Hematopoietic multipotent progenitor cell treated with erythropoietin and hydrocortisone succinate and interleukin-3 and kit ligand, for 6 days (in vitro differentiated cells): Measurements from ENCODE around the gene THOC2.
"Not testable (repeated sequence)": the region's sequence is repeated elsewhere in the genome, so short reads cannot be mapped to it uniquely, and the experiment has no call there.

Source experiments
- DNase-seq: peaks from one replicate; pipeline ENCODE4 v3.0.0-alpha.2; 2015

Gene THOC2

DNA sequence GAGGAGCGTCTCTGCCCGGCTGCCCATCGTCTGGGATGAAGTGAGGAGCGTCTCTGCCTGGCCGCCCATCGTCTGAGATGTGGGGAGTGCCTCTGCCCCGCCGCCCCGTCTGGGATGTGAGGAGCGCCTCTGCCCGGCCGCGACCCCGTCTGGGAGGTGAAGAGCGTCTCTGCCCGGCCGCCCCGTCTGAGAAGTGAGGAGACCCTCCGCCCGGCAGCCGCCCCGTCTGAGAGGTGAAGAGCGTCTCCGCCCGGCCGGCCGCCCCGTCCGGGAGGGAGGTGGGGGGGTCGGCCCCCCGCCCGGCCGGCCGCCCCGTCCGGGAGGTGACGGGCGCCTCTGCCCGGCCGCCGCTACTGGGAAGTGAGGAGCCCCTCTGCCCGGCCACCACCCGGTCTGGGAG lies 1.2 kb upstream of the THOC2 start:
- DNase-seq, result not testable (repeated sequence)

DNA sequence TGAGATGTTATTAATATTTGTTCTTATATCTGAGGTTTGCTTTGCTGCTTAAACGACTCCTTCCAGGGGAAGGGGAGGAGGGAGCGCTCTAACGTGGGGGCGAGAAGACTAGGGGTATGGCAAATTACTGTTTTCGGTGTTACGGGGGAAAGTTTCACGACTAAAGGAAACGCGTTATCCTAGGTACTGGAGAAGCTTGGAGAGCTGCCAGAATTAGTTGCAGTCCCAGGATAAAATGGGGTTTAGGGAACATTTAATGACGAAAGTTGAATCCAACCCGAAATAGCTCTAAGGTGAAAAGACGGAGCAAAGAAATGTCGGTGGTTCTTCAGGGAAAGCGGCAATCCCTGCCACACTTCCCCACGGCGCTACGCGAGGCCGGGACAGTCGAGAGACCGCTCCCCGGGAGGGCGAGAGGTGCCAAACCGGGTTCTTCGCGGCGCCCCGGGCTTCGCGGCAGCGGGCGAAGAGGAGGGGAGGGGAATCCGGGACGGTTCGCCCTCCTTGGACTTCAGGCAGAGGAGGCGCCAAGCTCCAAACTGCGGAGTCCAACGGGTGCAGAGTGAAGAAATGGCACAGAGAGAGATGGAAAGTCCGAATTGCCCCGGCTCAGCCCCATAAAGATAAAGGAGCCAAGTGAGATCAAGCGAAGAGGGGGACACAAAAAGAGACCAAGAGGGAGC lies 724 bp downstream of the THOC2 start:
- DNase-seq, result peak; percentile 35

DNA sequence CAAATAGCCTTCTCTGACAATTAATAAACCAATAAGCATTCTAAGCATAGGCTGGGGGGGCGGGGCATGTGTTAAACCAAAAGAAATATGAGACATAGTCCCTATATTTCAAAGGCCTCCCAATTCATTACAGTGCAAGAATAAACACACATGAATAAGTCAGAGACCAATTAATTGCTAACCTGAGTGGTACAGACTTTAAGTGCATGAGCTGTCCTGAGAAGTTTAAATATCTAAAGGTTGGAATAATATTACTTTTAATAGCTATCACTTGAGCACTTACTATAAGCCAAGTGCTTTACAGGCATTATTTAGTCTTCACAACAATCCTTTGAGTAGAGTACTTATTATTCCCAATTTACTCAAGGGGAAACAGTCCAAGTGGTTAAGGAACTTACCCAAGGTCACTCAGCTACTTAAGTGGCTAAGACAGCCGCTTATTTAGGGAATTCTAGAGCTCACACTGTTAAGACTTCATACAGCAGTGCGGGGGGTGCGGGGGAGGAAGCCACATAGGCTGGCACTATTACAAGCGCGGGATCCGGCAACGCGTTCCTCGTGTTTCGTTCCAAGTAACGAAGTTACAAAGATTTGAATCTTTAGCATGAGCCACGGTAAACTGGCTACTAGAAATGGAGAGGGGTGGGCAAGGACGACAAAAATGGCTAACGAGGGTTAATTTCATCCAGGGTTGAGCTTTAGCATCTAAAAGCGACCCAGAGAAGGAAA lies 1.4 kb downstream of the THOC2 start:
- DNase-seq, result peak; percentile 49

DNA sequence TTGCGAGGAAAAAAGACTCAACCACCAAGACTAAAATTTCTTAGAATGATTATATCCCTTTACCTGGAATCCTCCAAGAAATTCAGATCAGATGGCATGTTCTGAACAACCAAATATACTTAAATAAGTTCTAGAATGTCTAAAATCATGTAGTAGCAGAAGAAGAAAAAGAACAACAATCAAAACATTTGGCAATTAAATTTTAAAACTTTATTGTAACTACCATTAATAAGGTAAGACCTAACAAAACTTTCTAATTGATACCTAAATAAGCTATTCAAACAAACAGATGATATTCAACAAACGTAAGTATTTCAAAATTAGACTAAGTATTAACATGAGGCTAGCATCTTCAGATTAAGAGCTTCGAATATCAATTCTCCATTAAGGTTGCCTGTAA lies 4.3 kb downstream of the THOC2 start:
- DNase-seq, result no peak

DNA sequence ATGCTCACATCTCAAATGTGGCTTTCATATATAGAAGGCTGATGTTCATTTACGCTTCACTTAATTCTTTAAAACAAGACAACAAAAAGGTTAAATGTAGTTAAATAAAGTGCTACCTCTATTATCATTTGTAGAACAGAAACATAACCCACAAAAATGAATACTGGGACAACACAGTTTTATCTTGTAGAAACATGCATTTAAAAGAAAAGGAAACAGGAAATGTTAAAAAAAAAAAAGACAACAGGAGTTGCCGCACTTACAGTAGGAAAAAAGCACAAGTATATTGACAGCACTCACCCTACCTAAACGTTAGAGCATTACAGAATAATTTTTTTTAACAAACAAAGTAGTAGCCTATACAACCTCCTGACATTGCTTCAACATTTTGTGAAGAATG lies 4.8 kb downstream of the THOC2 start:
- peak; percentile 54 for DNase-seq

DNA sequence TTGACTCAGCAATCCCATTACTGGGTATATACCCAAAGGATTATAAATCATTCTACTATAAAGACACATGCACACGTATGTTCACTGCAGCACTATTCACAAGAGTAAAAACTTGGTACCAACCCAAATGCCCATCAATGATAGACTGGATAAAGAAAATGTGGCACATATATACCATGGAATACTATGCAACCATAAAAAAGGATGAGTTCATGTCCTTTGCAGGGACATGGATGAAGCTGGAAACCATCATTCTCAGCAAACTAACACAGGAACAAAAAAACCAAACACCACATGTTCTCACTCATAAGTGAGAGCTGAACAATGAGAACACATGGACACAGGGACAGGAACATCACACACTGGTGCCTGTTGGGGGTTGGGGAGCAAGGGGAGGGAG lies 10.7 kb downstream of the THOC2 start:
- DNase-seq, result not testable (repeated sequence)

DNA sequence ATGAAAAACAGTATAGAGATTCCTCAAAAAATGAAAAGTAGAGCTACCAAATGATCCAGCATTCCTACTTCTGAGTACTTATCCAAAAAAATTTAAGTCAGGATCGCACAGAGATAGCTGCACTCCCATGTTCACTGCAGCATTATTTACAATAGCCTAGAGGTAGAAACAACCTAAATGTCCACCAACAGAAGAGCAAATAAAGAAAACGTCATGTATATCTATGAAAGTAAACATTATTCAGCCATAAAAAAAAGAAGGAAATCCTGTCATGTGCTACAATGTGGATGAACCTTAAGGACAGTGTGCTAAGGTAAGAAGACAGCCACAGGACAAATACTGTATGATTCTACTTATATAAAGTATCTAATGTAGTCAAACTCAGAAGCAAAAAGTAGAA lies 12.4 kb downstream of the THOC2 start:
- no peak for DNase-seq

DNA sequence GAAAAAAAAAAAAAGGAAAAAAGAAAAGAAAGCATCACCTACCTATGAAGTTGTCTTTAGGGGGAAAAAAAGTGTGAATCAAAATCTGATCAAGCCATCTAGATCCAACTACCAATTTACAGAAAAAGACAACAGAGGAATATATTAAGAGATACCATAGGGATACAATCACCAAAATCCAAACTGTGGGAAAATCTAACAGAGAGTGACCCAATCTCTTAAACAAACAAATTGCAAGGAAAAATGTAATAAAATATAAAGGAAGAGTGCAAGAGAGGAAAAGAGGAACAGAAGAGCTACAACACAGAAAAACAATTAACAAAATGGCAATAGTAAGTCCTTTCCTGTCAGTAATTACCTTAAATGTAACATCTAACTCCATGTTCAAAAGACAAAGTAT lies 19.0 kb downstream of the THOC2 start:
- no peak for DNase-seq

DNA sequence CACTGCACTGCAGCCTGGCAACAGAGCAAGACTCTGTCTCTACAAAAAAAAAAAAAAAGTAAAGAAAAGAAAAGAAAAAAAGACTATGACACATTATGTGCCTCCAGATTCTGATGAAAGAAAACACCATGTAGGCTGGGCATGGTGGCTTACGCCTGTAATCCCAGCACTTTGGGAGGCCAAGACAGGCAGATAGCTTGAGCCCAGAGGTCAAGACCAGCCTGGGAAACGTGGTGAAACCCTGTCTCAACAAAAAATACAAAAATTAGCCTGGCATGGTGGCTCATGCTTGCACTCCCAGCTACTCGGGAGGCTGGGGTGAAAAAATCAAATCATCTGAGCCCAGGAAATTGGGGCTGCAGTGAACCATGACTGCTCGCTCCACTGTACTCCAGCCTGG lies 19.4 kb downstream of the THOC2 start:
- no peak for DNase-seq

DNA sequence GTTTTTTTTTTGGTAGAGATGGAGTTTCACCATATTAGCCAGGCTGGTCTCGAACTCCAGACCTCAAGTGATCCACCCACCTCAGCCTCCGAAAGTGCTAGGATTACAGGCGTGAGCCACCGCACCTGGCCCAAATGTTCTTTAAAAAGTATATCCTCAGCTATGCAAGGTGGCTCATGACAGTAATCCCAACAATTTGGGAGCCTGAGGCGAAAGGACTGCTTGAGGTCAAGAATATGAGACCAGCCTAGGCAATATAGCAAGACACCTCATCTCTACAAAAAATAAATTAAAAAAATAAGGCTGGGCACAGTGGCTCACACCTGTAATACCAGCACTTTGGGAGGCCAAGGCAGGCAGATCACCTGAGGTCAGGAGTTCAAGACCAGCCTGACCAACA lies 21.7 kb downstream of the THOC2 start:
- not testable (repeated sequence) for DNase-seq

DNA sequence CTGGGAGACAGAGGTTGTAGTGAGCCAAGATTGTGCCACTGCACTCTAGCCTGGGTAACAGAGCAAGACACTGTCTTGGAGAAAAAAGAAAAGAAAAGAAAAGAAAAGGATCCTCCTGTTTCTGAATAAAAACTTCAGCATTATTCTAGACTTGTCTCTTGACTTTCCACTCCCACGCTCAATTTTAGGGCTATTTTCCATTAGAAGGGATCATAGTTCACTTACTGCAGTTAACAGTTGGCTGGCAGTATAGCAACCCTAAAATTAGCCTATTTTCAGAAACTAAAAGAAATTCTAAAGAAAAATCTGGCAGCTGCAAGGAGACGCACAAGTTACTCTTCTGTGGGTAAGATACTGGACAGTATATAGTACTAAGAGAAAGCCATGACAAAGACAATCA lies 28.1 kb downstream of the THOC2 start:
- no peak for DNase-seq

DNA sequence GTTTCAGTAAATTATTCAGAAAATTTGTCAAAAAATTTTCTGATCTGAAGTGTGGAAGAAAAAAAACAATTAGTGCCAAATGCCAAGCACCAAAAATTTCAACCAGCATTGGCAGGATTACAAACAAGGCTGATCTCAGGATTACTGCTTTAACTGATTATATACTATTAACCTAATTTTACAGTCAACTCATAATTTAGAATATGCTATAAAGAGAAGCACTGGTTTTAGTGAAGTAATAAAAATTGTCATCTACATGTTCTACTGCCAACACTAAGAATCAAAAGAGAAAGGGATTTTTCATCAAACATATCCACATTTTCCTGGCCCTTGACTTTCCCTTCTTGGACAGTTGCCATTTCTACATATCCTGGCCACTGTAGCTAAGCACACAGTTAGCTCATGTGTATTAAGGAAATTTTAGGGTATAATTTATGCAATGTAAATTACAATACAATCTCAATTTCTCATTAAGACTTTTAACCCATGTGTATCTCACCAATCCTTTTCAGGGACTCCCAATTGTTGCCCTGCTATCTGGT lies 33.8 kb downstream of the THOC2 start:
- no peak for DNase-seq

DNA sequence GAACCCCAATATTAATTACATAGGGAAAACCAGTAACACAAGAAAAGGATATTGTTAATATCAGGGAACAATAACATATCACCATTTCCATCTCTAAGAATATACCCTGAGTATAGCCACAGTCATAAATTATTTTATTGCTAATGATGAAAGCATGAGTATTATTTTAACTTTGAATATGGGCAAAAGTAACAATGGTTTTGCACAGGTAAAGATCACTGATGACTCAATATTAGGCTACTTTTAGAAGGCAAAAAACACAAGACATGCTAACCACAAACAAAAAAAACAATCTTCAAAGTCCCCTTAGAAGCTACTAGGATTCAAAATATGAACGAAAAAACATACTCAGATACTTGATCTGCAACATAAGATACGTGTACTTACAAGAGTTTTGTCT lies 36.5 kb downstream of the THOC2 start:
- no peak for DNase-seq

DNA sequence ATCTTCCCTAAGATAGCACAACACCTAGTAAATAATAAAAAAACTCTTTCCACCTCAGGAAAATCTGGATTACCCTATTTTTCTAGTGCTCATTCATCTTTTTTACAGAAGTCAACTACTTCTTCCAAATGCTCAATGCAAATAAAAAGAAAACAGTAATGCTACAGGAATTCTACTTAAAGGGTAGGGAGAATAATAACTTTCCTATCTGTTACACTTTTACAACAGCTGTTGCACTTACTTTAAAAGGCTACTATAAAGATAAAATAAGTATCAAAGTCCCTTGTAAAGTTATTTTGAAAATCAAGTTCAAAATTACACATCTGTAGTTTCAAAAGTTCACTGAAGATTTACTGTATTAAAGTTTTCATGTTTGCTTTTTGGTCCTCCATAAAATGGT lies 37.6 kb downstream of the THOC2 start:
- DNase-seq, result no peak

DNA sequence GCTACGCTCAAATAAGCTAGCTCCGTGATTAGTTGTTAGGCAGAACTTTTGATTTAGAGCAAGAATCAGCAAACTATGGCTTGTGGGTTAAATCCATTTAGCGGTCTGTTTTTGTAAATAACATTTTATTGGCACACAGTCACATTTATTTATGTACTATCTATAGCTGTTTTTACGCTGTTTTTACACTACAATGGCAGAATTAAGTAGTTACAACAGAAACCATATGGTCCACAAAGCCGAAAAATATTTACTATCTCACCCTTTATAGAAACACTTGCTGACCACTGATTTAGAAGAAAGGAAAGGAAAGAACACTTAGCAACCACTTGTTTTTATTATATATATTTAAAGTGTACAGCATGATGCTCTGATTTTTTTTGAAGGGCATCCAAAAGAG lies 41.1 kb downstream of the THOC2 start:
- DNase-seq, result no peak

DNA sequence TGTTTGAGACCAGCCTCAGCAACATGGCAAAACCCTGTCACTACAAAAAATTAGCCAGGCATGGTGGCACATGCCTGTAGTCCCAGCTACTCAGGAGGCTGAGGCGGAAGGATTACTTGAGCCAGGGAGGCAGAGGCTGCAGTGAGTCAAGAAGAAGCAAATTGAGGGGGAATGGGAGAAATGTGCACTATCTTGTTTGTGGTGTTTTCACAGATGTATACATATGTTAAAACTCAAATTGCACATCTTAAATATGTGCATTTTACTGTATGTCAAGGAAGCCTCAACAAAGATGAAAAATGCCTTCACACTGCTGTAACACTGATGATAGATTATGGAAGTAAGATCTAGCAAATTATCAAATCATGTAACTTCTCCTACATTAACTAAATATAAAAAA lies 44.3 kb downstream of the THOC2 start:
- no peak for DNase-seq

DNA sequence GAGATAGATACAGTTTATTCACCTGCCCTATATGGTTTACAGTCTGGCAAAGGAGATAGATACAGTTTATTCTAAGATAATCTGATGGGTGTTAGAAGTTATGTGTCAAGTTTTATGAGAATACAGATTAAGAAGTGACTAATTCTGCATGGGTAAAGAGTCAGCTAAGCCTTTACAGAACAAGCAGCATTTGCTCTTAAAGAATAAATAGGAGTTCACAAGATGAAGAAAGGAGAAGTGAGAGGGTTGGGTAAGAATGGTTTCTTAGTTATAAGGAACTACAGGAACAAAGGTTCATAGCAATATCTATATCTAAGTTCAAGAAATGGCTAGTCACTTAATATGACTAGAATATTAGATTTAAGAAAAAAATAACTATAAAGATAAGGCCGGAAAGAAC lies 47.6 kb downstream of the THOC2 start:
- peak; percentile 13 for DNase-seq

DNA sequence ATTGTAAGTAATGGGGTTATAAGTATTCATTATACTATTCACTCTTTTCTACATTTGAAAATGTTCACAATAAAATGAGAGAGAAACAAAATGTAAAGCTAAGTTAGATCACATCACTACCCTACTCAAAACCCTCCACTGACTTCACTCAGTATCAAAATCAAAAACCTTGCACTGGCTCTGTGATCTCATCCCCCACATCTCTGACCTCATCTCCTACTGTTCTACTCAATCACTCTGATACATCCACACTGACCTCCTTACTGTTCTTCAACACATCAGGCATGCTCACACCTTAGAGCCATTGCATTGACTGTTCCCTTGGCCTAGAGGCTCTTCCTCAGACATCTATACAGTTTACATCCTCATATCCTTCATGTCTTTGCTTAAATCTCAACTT lies 50.7 kb downstream of the THOC2 start:
- no peak for DNase-seq

DNA sequence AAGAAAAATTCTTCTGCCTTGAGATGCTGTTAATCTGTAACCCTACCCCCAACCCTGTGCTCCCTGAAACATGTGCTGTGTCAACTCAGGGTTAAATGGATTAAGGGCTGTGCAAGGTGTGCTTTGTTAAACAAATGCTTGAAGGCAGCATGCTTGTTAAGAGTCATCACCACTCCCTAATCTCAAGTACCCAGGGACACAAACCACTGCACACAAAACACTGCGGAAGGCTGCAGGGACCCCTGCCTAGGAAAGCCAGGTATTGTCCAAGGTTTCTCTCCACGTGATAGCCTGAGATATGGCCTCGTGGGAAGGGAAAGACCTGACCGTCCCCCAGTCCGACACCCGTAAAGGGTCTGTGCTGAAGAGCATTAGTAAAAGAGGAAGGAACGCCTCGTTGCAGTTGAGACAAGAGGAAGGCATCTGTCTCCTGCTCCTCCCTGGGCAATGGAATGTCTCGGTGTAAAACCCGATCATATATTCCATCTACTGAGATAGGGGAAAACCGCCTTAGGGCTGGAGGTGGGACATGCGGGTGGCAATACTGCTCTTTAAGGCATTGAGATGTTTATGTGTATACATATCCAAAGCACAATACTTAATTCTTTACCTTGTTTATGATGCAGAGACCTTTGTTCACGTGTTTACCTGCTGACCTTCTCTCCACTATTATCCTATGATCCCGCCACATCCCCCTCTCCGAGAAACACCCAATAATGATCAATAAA lies 53.0 kb downstream of the THOC2 start:
- DNase-seq, result not testable (repeated sequence)

DNA sequence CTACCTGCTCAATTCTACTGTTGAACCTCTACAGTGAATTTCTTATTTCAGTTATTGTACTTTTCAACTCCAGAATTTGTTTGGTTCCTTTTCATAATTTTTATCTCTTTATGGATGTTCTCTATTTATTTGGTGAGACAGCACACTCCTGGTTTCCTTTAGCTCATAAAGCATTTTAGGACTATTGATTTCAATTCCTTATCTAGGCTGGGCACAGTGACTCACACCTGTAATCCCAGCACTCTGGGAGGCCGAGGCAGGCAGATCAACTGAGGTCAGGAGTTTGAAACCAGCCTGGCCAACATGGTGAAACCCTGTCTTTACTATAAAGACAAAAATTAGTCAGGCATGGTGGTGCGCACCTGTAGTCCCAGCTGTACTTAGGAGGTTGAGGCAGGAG lies 57.7 kb downstream of the THOC2 start:
- DNase-seq, result no peak

DNA sequence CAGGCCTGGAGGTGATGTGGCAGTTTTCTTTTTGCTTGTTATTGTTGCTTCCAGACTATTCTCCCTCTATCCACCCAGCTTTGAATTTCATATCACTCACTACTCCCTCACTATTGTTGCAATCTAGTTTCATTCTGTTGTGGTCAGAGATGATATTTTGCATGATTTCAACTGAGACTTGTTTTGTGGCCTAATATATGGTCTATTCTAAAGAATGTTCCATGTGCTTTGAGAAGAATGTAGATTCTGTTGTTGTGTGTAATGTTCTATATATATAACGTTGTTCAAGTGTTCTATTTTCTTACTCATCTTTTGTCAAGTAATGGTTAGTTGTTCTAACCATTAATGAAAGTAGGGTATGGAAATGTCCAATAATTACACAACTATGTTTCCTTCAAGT lies 59.0 kb downstream of the THOC2 start:
- DNase-seq, result no peak

DNA sequence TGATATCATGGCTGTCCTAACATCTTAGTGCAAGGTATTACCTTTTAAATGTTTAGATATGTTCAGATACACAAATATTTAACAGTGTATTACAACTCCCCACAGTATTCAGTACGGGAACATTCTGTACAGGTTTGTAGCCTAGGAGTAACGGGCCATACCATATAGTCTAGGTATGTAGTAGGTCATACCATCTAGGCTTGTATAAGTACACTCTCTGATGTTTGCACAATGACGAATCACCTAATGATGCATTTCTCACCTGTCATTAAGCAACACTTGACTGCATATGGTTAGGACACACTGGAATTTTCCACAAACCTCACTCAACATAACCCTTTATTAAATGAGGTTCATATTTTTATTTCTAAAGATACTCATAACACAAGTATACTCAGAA lies 67.7 kb downstream of the THOC2 start:
- no peak for DNase-seq

DNA sequence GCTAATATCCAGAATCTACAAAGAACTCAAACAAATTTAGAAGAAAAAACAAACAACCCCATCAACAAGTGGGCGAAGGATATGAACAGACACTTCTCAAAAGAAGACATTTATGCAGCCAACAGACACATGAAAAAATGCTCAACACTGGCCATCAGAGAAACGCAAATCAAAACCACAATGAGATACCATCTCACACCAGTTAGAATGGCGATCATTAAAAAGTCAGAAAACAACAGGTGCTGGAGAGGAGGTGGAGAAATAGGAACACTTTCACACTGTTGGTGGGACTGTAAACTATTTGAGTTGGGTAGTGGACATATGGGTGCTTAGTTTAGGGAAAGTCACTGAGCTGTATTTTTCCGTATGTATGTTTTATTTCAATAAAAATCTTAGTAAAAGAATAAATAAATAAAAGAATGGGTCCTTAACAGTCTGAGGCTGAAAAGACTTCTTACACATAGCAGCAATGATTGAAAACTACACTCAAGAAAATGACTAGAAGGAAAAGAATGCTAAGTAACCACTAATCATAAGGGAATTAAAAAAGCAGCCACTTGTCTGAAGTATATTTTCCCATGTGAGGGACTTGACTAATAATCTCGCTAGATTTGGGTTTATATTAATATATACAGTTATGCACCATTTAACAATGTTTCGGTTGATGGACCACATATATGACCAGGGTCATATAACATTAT lies 68.2 kb downstream of the THOC2 start:
- DNase-seq, result not testable (repeated sequence)
